ENCODE measurements around the gene CATSPERD. TPM values are rescaled to one million over a fixed set of nuclear protein-coding genes. Genes with fewer than 3 reads are reported as not detected.

CATSPERD gene
- total RNA-seq, 1 experiment from 2014 or later, result not detected

- H3K9me3 Mint-ChIP-seq (ENCODE audit: low read depth, unreplicated experiment), result no peaks in the 10 kb centered on the region
- TF ChIP-seq, protein P1, sequence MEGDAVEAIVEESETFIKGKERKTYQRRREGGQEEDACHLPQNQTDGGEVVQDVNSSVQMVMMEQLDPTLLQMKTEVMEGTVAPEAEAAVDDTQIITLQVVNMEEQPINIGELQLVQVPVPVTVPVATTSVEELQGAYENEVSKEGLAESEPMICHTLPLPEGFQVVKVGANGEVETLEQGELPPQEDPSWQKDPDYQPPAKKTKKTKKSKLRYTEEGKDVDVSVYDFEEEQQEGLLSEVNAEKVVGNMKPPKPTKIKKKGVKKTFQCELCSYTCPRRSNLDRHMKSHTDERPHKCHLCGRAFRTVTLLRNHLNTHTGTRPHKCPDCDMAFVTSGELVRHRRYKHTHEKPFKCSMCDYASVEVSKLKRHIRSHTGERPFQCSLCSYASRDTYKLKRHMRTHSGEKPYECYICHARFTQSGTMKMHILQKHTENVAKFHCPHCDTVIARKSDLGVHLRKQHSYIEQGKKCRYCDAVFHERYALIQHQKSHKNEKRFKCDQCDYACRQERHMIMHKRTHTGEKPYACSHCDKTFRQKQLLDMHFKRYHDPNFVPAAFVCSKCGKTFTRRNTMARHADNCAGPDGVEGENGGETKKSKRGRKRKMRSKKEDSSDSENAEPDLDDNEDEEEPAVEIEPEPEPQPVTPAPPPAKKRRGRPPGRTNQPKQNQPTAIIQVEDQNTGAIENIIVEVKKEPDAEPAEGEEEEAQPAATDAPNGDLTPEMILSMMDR (IDR thresholded peaks at IDR 0.05; ENCODE audit: unreplicated experiment), result no peak
- CTCF ChIA-PET, result no interaction called here
- H3K4me3 Mint-ChIP-seq (ENCODE audit: low read depth, unreplicated experiment), result no peak overlapping the region
- intact Hi-C loops (cut with micrococcal nuclease; ENCODE audit: unreplicated experiment), result no loop called here
- H3K27ac Mint-ChIP-seq (ENCODE audit: unreplicated experiment), result no peak overlapping the region
- H3K36me3 Mint-ChIP-seq (ENCODE audit: insufficient read depth, unreplicated experiment), result no peaks in the 10 kb centered on the region
- H3K27me3 Mint-ChIP-seq (ENCODE audit: unreplicated experiment), result no peaks in the 10 kb centered on the region
- H3K4me1 Mint-ChIP-seq (ENCODE audit: low read depth, unreplicated experiment), result no peaks in the 10 kb centered on the region
- DNase-seq, result no peak
- BruUV-seq (replicated peaks), result no TSS peak
These were observed 29.1 kb downstream of the CATSPERD start for GRCh38 chr19:5749505-5749904.

GRCh38 chr19:5751709-5752108, 31.3 kb downstream of the CATSPERD start:
- no TSS peak for BruUV-seq (replicated peaks)
- no peaks in the 10 kb centered on the region for H3K27me3 Mint-ChIP-seq (ENCODE audit: unreplicated experiment)
- H3K27ac Mint-ChIP-seq (ENCODE audit: unreplicated experiment), result no peak overlapping the region
- no peaks in the 10 kb centered on the region for H3K4me1 Mint-ChIP-seq (ENCODE audit: low read depth, unreplicated experiment)
- no peaks in the 10 kb centered on the region for H3K36me3 Mint-ChIP-seq (ENCODE audit: insufficient read depth, unreplicated experiment)
- no peak overlapping the region for H3K4me3 Mint-ChIP-seq (ENCODE audit: low read depth, unreplicated experiment)
- H3K9me3 Mint-ChIP-seq (ENCODE audit: low read depth, unreplicated experiment), result no peaks in the 10 kb centered on the region
- TF ChIP-seq, protein P1 (IDR thresholded peaks at IDR 0.05; ENCODE audit: unreplicated experiment), result no peak
- CTCF ChIA-PET, result interaction anchor here (0.6 kb wide), 1 partner anchor 57 kb away, joined by 3 read pairs; no protein-coding TSS in a partner anchor
- intact Hi-C loops (cut with micrococcal nuclease; ENCODE audit: unreplicated experiment), result no loop called here
- no peak for DNase-seq

- CTCF ChIA-PET, result interaction anchor here (0.7 kb wide), 1 partner anchor 1173 kb away, joined by 6 read pairs; no protein-coding TSS in a partner anchor
- no peak overlapping the region for H3K4me3 Mint-ChIP-seq (ENCODE audit: low read depth, unreplicated experiment)
- H3K4me1 Mint-ChIP-seq (ENCODE audit: low read depth, unreplicated experiment), result no peaks in the 10 kb centered on the region
- no peak for DNase-seq
- TF ChIP-seq, protein P1 (IDR thresholded peaks at IDR 0.05; ENCODE audit: unreplicated experiment), result no peak
- no TSS peak for BruUV-seq (replicated peaks)
- no peaks in the 10 kb centered on the region for H3K9me3 Mint-ChIP-seq (ENCODE audit: low read depth, unreplicated experiment)
- intact Hi-C loops (cut with micrococcal nuclease; ENCODE audit: unreplicated experiment), result no loop called here
- no peak overlapping the region for H3K27ac Mint-ChIP-seq (ENCODE audit: unreplicated experiment)
- H3K36me3 Mint-ChIP-seq (ENCODE audit: insufficient read depth, unreplicated experiment), result no peaks in the 10 kb centered on the region
- H3K27me3 Mint-ChIP-seq (ENCODE audit: unreplicated experiment), result no peaks in the 10 kb centered on the region
These were observed 33.3 kb downstream of the CATSPERD start for GRCh38 chr19:5753743-5754142.

DNA sequence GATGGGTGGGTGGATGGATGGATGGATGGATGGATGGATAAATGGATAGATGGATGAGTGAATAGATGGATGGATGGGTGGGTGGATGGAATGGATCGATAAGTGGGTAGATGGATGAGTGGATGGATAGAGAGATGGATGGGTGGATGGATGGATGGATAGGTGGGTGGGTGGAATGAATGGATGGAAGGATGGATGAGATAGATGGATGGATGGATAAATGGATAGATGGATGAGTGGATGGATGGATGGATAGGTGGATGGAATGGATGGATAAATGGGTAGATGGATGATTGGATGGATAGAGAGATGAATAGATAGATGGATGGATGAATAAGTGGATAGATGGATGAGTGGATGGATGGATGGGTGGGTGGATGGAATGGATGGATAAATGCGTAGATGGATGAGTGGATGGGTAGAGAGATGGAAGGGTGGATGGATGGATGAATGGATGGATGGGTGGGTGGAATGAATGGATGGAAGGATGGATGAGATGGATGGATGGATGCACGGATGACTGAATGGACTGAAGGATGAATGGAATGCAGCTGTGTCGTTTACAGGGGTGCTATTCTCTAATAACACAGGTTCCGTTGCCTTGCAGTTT, 42.3 kb downstream of the CATSPERD start:
- no peak for DNase-seq

More for the DNA sequence above, 42.3 kb downstream of the CATSPERD start:
- Mint-ChIP-seq H3K27ac (ENCODE audit: unreplicated experiment) (no peak overlapping the region), H3K27me3 (ENCODE audit: unreplicated experiment) (peaks cover 11% of the 10 kb centered on the region), H3K4me1 (ENCODE audit: low read depth, unreplicated experiment) (no peaks in the 10 kb centered on the region), H3K9me3 (ENCODE audit: low read depth, unreplicated experiment) (peaks cover 5% of the 10 kb centered on the region), H3K36me3 (ENCODE audit: insufficient read depth, unreplicated experiment) (peaks cover under 1% of the 10 kb centered on the region), H3K4me3 (ENCODE audit: low read depth, unreplicated experiment) (no peak overlapping the region)
- CTCF ChIA-PET, result interaction anchor here (0.6 kb wide), 1 partner anchor 41 kb away, joined by 16 read pairs; no protein-coding TSS in a partner anchor
- no TSS peak for BruUV-seq (replicated peaks)
- intact Hi-C loops (cut with micrococcal nuclease; ENCODE audit: unreplicated experiment), result no loop called here
- TF ChIP-seq, protein P1 (IDR thresholded peaks at IDR 0.05; ENCODE audit: unreplicated experiment), result no peak

Data from Calu3 (cell line).